Stimulated activated CD4-positive, alpha-beta T cell treated with anti-CD3 and anti-CD28 coated beads, Interleukin-1b, Interleukin-23, amount 100 ng/mL, for 48 hours (primary cell): ENCODE results near the gene NRCAM.

Experiments used
- DNase-seq: peaks from one replicate; pipeline ENCODE4 v3.0.0-alpha.2; 2020

Gene NRCAM

DNA sequence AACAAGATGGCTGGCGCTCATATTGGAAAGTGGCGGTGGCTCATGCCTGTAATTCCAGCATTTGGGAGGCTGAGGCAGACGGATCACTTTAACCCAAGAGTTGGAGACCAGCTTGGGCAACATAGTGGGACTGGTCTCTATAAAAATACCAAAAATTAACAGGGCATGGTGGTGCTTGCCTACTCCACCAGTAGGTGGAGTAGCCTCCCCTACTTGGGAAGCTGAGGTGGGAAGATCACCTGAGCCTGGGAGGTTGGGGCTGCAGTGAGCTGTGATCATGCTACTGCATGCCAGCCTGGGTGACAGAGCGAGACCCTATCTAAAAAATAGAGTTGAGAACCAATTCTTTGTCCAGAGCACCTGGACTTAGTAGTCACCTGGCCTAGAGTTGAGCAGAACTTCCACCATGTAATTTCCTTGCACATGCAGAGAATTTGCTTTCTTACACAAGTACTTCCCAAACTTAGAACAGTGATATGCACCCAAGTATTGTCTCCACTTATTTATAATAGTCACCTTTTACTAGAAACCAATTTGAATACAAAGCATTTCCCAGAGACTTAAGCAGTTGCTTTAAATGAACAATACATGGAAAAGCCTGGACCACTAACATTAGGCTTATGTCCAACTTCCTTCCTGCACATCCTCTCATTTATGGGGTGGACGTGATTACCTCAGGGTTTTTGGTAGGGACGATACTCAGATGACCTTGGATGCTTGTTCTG is 342.0 kb downstream of the NRCAM start:
- DNase-seq, result peak; percentile 7

DNA sequence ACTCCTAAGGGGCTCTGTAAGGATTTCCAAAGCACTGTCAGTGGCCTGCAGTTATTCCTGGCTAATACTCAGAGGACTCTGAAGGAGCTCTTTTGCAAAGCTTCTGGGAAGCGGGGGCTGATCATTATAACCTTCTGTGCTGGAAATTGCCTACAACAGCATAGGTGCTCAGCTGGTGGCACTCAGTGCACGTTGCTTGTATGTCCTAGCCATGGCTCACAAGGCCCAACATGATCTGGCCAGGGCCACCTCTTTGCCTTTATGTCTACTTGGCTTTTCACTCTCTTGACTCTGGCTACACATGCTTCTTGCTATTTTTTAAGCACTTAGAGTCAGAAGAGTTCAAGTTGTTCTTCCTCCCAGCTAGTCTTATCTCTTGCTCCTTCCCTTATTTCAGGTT is 343.6 kb downstream of the NRCAM start:
- DNase-seq, result no peak

GRCh38 chr7:108109221-108109908 is 346.9 kb downstream of the NRCAM start:
- DNase-seq, result no peak

DNA sequence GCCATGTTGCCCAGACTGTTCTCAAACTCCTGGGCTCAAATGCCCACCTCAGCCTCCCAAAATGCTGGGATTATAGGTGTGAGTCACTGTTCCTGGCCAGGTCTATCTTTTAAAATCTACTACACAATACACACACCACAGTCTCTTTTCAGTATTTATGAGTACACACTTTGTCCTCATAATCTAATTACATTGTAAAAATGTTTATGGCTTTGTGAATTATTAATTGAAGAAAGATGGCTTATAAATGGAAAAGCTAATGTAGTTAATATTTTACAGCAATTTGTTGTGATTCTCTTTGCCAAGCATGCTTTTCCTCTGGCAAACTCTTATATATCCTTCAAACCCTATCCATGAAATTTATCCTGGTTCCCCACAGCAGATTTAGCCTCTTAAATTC is 348.1 kb downstream of the NRCAM start:
- DNase-seq, result no peak

- DNase-seq, result no peak
Measured at GRCh38 chr7:108104324-108104723, 351.9 kb downstream of the NRCAM start.

- no peak for DNase-seq
Measured at GRCh38 chr7:108103558-108104298, 352.5 kb downstream of the NRCAM start.

DNA sequence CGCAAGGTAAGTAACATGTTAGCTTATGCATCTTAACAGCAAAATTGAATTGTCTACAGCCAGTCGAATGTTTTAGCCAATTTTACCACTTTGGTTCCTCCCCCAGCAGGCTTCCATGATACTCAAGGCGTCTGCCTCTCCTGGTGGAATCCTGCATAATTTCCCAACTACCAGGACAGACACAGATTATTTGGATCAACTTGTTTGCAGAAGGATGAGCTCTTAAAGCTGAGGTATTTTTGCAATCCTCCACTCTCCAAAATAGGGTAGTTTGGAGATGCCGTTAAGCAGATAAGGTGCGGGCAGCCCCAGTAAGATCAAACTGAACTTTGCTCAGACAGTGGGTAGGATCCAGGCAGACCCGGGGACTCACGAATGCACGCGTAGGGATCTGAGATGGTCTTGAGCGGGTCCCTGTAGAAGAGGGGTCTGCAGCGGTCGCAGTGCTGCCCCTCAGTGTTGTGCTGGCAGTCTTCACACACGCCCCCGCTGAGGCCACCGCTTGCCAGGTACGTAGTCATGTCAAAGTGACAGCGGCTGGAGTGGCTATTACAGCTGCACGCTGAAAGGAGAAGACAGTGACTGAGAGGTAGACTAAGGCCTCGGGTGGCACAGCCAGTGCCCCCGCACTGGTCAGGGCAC is 353.4 kb downstream of the NRCAM start:
- no peak for DNase-seq

GRCh38 chr7:108101759-108102158 is 354.5 kb downstream of the NRCAM start:
- DNase-seq, result no peak

- DNase-seq, result no peak
Measured at GRCh38 chr7:108099713-108100112, 356.5 kb downstream of the NRCAM start.

DNA sequence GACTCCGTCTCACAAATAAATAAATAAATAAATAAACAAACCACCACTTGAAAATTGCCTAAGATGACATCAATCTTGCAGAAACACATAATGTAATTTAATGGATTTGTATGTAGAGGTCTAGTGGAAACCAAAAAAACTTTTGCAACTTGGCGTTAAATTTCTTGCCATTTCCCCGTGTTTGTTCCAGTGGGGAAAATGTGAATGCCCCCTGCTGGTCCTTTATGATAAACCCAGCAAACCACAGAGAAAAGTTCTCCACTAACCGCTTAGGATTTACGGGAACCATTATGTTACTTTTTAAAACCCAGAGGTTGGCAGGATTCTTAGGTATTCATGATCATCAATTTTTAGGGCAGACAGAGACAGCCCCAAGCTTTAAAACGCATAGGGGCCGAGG is 358.5 kb downstream of the NRCAM start:
- no peak for DNase-seq
